DND-41 (cell line): Measurements from ENCODE around the gene FAM13A.

Experiments
- EZH2 ChIP-seq: IDR thresholded peaks from 3 replicates; pipeline ENCODE4 v1.6.1; 2012; ENCODE audit warnings: borderline replicate concordance, low read depth, mild to moderate bottlenecking, moderate library complexity, low read length, inconsistent platforms; ENCODE audit not compliant: severe bottlenecking
- TF ChIP-seq, protein P1 (sequence below): IDR thresholded peaks from 2 replicates; pipeline ENCODE4 v1.5.1; 2012; ENCODE audit warnings: borderline replicate concordance, low read length, moderate library complexity, mild to moderate bottlenecking; ENCODE audit not compliant: poor library complexity, severe bottlenecking; ENCODE audit errors: extremely low read depth

DNA sequence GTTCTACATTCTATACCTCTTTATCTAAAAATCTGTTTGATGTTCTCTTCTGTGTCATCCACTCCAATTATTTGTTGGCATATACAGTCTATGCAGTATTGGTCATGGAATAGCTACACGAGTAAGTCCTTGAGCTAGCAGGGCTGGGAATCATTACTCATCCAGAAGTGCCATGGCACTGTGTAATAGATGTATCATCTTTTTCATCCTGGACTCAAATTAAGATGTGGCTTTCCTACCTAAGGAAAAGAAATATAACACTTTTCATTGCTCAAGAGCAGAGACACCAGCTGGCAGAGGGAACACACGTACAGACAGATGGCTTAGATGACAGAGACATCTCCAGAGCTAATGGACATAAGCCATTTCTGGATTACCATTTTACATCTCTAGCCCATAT is 159.8 kb downstream of the FAM13A start:
- TF ChIP-seq, protein P1, sequence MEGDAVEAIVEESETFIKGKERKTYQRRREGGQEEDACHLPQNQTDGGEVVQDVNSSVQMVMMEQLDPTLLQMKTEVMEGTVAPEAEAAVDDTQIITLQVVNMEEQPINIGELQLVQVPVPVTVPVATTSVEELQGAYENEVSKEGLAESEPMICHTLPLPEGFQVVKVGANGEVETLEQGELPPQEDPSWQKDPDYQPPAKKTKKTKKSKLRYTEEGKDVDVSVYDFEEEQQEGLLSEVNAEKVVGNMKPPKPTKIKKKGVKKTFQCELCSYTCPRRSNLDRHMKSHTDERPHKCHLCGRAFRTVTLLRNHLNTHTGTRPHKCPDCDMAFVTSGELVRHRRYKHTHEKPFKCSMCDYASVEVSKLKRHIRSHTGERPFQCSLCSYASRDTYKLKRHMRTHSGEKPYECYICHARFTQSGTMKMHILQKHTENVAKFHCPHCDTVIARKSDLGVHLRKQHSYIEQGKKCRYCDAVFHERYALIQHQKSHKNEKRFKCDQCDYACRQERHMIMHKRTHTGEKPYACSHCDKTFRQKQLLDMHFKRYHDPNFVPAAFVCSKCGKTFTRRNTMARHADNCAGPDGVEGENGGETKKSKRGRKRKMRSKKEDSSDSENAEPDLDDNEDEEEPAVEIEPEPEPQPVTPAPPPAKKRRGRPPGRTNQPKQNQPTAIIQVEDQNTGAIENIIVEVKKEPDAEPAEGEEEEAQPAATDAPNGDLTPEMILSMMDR: no peak
- TF ChIP-seq EZH2: no peak
